NK-92 (cell line): ENCODE results near the gene TRIM13.

ENCODE experiments used
- DNase-seq: peaks from one replicate; lab custom pipeline; 2025; ENCODE audit not compliant: unreplicated experiment; lab: John Stamatoyannopoulos, UW

TRIM13 gene

DNA sequence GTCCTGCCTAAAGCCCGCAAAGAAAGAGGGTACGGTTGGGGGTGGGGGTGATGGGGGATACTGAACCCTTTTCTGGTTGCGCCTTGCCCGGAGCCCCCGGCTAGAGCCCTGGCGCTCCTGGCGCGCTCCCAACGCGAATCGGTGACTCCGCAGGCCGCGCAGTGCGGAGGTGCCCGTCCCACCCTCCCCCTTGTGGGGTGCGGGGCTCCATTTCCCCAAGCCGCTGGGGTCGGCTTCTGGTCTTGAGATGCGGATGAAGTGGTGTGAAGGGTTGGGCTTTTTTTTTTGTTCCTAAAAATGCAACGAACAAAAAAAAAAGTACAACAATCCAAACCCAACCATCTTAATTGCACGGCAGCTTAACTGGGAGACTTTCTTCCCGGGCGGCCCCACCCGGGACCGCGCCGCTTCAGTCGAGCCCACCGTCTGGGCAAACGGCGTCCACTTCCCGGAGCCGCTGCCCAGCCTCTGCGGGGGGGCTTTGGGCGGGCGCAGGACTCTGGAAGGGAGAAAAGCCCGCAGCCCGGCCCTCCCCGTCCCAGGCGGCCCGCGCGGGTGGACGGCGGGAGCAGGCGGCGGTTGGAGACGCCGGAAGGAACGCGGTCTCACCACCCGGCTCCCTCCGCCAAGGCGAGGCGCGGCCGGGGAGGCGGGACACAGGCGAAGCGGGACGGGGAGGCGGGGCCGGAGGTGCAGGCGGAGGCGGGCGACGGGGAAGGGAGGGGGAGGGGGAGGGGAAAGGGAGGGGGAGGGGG is 504 bp upstream of the TRIM13 start:
- no peak for DNase-seq

GRCh38 chr13:49997955-49998354 is 1.1 kb downstream of the TRIM13 start:
- no peak for DNase-seq

GRCh38 chr13:49998714-49999624 is 2.1 kb downstream of the TRIM13 start:
- no peak for DNase-seq

DNA sequence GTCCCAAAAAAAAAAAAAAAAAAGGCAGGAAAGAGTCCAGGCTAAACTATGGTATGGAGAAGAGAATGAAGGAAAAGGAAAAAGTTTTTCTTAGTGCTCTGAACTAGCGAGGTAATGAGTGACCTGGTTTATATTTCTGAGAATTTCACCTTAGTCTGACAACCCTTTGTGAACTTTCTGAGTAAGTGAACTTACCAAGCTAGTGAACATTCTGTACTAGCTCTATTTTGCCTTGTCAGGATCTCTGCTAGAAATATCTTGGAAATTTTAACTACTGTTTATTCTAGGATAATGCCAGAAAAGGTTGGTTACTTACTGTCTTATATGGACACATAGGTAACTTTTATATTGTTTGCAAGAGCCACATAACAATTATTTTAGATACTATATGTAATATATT is 4.4 kb downstream of the TRIM13 start:
- DNase-seq = no peak

DNA sequence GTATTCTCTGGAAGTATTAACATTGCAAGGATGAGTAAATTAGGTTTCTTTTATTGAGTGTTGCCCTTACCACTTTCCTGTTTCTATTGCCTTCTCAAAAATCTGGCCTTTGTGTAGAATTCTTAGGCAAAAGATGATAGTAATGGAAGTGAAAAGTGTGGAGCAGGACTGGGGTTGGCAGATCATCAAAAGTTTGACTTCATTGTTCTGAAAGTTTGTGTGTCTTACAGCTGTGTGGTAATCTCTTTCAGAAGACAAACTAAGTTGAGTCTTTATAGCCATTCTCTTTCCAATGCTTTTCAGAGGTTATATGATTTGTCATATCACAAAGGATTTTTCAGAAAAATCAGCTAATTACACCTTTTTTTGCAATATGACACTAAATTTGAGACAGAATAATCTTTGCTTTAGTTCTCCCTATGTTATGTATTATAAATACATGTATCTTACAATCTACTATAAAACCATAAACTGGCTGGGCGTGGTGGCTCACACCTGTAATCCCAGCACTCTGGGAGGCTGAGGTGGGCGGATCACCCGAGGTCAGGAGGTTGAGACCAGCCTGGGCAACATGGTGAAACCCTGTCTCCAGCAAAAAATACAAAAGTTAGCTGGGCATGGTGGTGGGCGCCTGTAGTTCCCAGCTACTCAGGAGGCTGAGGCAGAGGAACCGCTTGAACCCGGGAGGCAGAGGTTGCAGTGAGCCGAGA is 9.7 kb downstream of the TRIM13 start:
- DNase-seq = no peak

- DNase-seq = no peak
Measured at GRCh38 chr13:50011461-50011860, 14.6 kb downstream of the TRIM13 start.

DNA sequence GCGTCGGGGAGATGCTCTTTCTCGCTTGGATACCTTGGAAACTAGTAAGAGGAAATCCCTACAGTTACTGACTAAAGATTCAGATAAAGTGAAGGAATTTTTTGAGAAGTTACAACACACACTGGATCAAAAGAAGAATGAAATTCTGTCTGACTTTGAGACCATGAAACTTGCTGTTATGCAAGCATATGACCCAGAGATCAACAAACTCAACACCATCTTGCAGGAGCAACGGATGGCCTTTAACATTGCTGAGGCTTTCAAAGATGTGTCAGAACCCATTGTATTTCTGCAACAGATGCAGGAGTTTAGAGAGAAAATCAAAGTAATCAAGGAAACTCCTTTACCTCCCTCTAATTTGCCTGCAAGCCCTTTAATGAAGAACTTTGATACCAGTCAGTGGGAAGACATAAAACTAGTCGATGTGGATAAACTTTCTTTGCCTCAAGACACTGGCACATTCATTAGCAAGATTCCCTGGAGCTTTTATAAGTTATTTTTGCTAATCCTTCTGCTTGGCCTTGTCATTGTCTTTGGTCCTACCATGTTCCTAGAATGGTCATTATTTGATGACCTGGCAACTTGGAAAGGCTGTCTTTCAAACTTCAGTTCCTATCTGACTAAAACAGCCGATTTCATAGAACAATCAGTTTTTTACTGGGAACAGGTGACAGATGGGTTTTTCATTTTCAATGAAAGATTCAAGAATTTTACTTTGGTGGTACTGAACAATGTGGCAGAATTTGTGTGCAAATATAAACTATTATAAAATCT is 15.7 kb downstream of the TRIM13 start:
- DNase-seq = no peak

GRCh38 chr13:50014386-50014785 is 17.5 kb downstream of the TRIM13 start:
- no peak for DNase-seq

- DNase-seq = no peak
Measured at GRCh38 chr13:50015258-50015657, 18.4 kb downstream of the TRIM13 start, which contains the start of gene KCNRG. Gene KCNRG, plus strand, starts transcription at chr13:50015444. Its CDS starts 50 bp downstream, at chr13:50015494.

- no peak for DNase-seq
Measured at GRCh38 chr13:50015750-50016149, 18.9 kb downstream of the TRIM13 start.

DNA sequence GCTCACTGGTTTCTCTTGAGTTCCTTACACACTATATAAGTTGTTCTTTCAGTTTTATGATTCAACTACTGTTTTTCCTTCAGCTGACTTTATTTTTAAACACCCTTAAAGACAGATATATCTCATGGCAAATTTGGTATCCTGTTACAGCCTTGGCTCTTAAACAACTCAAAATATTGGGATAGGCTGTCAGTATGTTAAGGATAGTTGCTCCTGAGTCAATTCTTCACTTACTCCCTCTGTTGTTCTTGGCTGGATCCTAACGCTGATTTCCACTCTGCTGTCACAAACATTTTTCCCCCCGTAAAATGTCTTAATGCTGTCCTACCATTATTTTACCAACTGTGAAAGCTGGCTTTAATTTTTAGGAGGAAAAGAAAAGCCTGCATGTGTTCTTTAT is 19.6 kb downstream of the TRIM13 start:
- no peak for DNase-seq

DNA sequence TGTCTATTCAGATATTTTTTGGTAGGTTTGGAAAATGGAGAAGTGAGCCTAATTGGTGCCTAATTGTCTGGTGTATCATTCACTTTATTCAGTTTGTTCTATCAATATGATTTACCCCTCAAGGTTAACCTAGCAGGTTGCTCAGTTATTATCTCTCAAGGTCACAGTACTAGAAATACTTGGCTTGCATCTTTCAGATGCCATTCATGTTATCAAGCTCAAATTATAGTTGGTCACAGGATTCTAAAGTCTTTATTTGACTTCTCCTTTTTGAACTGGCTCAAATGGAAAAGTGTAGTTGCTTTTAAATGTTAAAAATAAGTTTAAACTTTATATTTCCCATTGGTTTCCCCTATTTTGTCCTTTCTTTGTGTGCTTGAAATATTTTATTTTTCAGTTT is 21.0 kb downstream of the TRIM13 start:
- no peak for DNase-seq

DNA sequence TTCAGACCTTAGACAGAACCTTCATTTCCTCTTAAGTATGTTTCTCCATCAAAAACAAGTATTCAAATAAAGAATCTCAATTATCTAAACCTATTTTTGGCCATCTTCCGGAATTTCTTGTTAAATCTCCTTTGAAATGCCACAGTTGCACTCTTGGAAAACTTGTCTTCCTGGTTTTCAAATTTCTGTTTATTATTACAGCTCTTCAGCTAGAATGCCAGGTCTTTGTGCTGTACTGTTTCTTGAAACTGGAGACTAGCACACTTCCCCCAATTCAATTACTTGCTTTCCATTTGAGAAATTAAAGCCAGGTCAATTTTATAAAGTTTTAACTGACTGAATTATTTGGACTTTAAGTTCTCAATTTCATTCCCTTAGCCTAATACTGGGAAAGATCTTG is 28.6 kb downstream of the TRIM13 start:
- no peak for DNase-seq

DNA sequence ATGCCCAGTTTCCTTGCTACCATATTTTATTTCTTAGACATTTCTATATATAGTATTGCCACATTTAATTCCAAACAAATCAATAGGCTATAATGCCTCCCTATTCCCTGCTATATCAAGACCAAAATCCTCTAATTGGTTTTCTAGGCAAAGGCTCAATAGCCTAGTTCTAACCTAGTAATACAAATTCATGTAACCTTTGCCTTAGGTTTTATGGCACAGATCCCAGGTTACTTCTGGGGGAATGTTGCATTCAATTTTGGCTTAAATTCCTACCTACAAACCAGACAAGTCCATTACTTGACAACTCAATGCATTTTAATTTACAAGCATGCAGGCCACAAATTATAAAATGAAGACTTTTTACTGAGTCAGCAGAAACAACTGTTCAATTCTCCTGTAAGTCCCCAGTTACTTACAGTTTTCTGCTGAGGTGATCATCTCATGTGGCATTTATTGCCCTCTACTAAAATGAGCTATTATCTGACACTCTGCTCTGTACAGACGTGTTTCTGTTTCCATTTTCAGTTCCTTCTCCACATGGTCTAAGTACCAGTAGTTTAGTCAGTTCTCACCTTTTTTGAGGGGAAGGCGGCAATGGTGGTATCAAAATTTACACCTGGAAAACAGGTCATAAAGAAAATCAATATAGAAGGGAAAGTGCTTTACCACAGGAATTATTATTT is 30.1 kb downstream of the TRIM13 start:
- no peak for DNase-seq

GRCh38 chr13:50030315-50030714 is 33.5 kb downstream of the TRIM13 start:
- no peak for DNase-seq

- DNase-seq = no peak
Measured at GRCh38 chr13:50033725-50034124, 36.9 kb downstream of the TRIM13 start.

DNA sequence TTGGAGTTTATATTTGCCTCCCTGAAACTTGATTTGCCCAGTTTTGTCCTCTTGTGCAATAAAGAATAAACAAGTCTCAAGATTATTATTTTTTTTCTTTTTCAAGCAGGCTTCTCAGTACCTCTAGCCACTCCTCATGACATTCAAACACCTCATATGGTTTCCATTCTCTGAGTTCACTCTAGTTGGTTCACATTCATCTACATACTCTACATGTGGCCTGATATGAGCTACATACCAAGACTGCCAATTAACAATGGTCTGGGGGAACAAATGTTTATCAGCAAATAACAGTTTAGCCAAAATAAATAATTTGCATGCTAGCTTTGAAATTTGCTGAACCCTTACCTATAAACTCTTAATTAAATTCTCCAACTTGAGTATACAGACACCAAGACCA is 40.9 kb downstream of the TRIM13 start:
- DNase-seq = no peak

- DNase-seq = no peak
Measured at GRCh38 chr13:50038266-50038665, 41.4 kb downstream of the TRIM13 start.

DNA sequence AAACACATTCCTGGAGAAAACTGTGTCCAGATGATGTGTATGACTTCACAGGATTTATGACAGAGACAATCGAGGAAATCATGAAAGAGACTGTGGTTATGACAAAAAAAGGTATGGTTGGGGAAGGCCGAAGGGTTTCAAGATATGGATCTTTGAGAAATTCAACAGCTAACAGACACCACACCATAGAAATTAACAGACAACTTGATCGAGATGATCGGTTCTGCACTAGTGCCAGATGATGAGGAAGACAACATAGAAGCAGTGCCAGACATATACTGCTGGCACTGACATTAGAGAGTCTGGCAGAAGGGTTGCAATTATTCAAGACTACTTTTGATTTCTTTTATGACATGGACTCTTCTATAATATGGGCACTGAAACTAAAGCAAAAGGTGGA is 55.6 kb downstream of the TRIM13 start:
- no peak for DNase-seq

DNA sequence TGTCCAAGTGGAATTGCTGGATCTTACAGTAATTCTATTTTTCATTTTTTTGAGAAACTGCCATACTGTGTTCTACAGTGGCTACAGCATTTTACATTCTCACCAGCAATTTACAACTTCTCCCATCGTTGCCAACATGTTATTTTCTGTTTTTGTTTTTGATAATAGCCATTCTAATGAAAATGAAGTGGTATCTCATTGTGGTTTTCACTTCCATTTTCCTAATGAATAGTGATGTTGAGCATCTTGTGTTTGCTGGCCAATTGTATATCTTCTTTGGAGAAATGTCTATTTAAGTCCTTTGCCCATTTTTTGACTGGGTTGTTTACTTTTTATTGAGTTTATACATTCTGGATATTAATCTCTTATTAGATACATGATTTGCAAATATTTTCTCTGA is 57.0 kb downstream of the TRIM13 start:
- DNase-seq = no peak
